HG03521 (cell line): ENCODE measurements around the gene CDK14.

Experiments used
- ATAC-seq: cut with Tn5 transposase; IDR thresholded peaks from one replicate; pipeline ENCODE4 v1.9.1; 2021; ENCODE audit warnings: mild to moderate bottlenecking, moderate library complexity; ENCODE audit not compliant: unreplicated experiment

Gene CDK14

GRCh38 chr7:91239772-91240171 is 643.7 kb downstream of the CDK14 start:
- no peak for ATAC-seq

- ATAC-seq = no peak
Observed at GRCh38 chr7:91240376-91240941, 644.3 kb downstream of the CDK14 start.

DNA sequence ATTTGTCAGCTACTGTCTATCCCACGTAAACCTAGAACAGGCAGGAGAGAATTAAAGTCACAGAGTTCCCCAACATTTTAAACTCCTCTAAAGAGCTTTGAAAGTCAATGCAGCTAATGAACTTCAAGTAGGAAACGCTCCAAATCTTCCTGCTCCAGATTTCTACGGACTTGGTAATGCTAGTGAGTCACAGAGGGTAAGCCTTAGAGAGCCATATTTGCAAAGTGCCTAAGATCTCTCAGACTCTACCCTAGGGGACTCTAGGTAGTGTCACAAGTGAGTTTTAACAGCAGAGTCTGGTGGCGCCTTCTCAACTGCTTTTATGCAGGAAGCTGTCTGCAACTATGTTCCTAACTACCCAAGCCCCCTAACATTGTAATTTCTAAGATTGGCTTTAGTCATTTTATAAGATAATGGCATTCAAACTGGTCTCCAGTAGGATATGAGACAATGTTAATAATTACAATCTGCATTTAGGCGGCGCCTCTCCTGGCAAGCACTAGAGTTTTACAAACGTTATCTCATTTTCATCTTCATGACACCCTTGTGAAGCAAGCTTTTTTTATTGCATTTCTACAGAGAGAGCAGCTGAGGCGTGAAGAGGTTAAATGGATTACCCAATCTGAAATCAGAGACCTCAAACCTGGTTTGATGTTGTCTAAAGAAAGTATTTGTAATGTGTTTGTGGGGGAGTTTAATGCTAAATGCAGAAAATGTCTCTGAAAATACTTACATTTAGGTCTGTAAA is 646.1 kb downstream of the CDK14 start:
- ATAC-seq = no peak

DNA sequence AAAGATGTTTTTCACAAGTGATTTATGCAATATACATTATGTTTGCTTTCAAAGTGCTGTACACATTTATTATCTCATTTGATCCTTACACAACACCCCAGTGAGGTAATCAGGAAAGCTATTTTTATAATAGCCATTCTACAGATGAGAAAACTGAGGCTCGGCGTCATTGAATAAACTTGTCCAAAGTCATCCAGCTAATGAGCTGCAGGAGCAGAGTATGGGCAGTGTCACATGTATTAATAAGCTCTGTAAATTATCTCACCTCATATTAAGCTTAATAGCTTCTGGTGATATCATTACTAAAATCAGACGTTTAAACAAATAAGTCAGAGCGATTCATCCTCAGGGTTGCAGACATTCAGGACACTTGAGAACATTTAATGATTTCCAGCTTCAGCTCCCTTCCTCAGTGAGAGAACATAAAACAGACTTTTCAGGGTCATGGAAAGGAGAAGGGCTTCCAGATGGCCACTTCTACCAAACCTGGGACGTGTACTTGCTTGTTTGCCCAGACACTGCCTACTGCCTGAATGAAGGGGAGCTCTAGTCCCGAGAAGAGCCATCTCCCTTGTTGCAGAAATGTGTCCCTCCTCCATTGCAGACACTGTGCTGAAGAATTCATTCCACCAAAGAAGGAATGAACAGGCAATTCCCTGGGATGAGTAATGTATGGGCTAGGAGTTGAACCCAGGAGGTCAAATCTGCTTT is 647.6 kb downstream of the CDK14 start:
- no peak for ATAC-seq

- no peak for ATAC-seq
Observed at GRCh38 chr7:91247500-91247899, 651.4 kb downstream of the CDK14 start.

- no peak for ATAC-seq
Observed at GRCh38 chr7:91248996-91249395, 652.9 kb downstream of the CDK14 start.

GRCh38 chr7:91249506-91250233 is 653.5 kb downstream of the CDK14 start:
- no peak for ATAC-seq

- no peak for ATAC-seq
Observed at GRCh38 chr7:91250706-91251105, 654.6 kb downstream of the CDK14 start.

DNA sequence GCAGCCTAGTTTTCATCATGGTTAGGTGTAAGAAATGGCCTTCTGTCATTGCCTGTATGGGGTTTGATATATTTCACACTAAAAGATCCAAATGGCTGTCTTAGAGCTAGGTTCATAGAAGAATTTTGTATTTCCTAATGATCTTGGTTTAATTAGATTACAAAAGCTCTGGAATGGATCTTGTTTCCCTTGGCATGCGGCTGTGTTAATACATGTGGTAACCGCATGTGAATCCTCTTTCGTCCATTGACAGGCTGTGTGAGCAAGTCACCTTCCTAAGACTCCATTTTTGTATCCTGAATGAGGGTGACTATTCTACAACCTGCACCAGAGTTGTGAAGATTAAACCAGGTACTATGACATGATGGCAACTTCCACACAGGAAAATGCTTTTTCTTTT is 655.8 kb downstream of the CDK14 start:
- no peak for ATAC-seq
